ENCODE measurements around the gene RAD23B.
A peak's percentile ranks its signal among the peaks of the same experiment; 100 is the strongest.
"Not testable (repeated sequence)": the region's sequence is repeated elsewhere in the genome, so short reads cannot be mapped to it uniquely, and the experiment has no call there.

Gene RAD23B

GRCh38 chr9:107292821-107293542 is 9.9 kb downstream of the RAD23B start:
- no peaks in the 10 kb centered on the region for H3K27me3 Mint-ChIP-seq
- no peaks in the 10 kb centered on the region for H3K9me3 Mint-ChIP-seq
- peaks cover 51% of the 10 kb centered on the region for H3K4me1 Mint-ChIP-seq
- CTCF ChIA-PET: no interaction called here
- H3K4me3 Mint-ChIP-seq: no peak overlapping the region
- H3K27ac Mint-ChIP-seq: no peak overlapping the region
- no peak for DNase-seq
- H3K36me3 Mint-ChIP-seq: peaks cover 7% of the 10 kb centered on the region

GRCh38 chr9:107293543-107294085 is 10.5 kb downstream of the RAD23B start:
- no peaks in the 10 kb centered on the region for H3K27me3 Mint-ChIP-seq
- no peak overlapping the region for H3K4me3 Mint-ChIP-seq
- H3K36me3 Mint-ChIP-seq: peaks cover 7% of the 10 kb centered on the region
- no peak for DNase-seq
- no peaks in the 10 kb centered on the region for H3K9me3 Mint-ChIP-seq
- CTCF ChIA-PET: no interaction called here
- no peak overlapping the region for H3K27ac Mint-ChIP-seq
- peaks cover 46% of the 10 kb centered on the region for H3K4me1 Mint-ChIP-seq

GRCh38 chr9:107294756-107295155 is 11.7 kb downstream of the RAD23B start:
- no peak for DNase-seq
- Mint-ChIP-seq H3K27ac (no peak overlapping the region), H3K27me3 (no peaks in the 10 kb centered on the region), H3K4me1 (peaks cover 44% of the 10 kb centered on the region), H3K9me3 (no peaks in the 10 kb centered on the region), H3K36me3 (peaks cover 10% of the 10 kb centered on the region), H3K4me3 (no peak overlapping the region)
- CTCF ChIA-PET: interaction anchor here (0.6 kb wide), 3 partner anchors 13 to 87 kb away, joined by 3 read pairs; no protein-coding TSS in a partner anchor

GRCh38 chr9:107295995-107296394 is 12.9 kb downstream of the RAD23B start:
- H3K9me3 Mint-ChIP-seq: no peaks in the 10 kb centered on the region
- H3K27me3 Mint-ChIP-seq: no peaks in the 10 kb centered on the region
- H3K4me3 Mint-ChIP-seq: no peak overlapping the region
- CTCF ChIA-PET: no interaction called here
- no peak overlapping the region for H3K27ac Mint-ChIP-seq
- H3K36me3 Mint-ChIP-seq: peaks cover 11% of the 10 kb centered on the region
- H3K4me1 Mint-ChIP-seq: peaks cover 37% of the 10 kb centered on the region
- no peak for DNase-seq

GRCh38 chr9:107296592-107296991 is 13.5 kb downstream of the RAD23B start:
- H3K9me3 Mint-ChIP-seq, CTCF ChIA-PET, H3K4me3 Mint-ChIP-seq, DNase-seq, H3K27ac Mint-ChIP-seq, H3K27me3 Mint-ChIP-seq: not testable (repeated sequence)
- peaks cover 13% of the 10 kb centered on the region for H3K36me3 Mint-ChIP-seq
- H3K4me1 Mint-ChIP-seq: peaks cover 37% of the 10 kb centered on the region

GRCh38 chr9:107299437-107299836 is 16.4 kb downstream of the RAD23B start:
- Mint-ChIP-seq H3K4me1 (peaks cover 26% of the 10 kb centered on the region), H3K4me3 (no peak overlapping the region), H3K36me3 (peaks cover 7% of the 10 kb centered on the region), H3K9me3 (no peaks in the 10 kb centered on the region), H3K27me3 (no peaks in the 10 kb centered on the region), H3K27ac (no peak overlapping the region)
- DNase-seq: no peak
- CTCF ChIA-PET: interaction anchor here (0.6 kb wide), 1 partner anchor 8 kb away, joined by 3 read pairs; no protein-coding TSS in a partner anchor

GRCh38 chr9:107306308-107306707 is 23.2 kb downstream of the RAD23B start:
- Mint-ChIP-seq H3K4me1 (peaks cover 28% of the 10 kb centered on the region), H3K36me3 (peaks cover 45% of the 10 kb centered on the region), H3K4me3 (no peak overlapping the region), H3K27ac (no peak overlapping the region), H3K27me3 (no peaks in the 10 kb centered on the region), H3K9me3 (no peaks in the 10 kb centered on the region)
- DNase-seq: no peak
- CTCF ChIA-PET: interaction anchor here (0.6 to 0.8 kb wide), 2 partner anchors 34 to 142 kb away, joined by 3 to 4 read pairs; no protein-coding TSS in a partner anchor

GRCh38 chr9:107307331-107307730 is 24.3 kb downstream of the RAD23B start:
- DNase-seq: no peak
- H3K36me3 Mint-ChIP-seq: peaks cover 49% of the 10 kb centered on the region
- CTCF ChIA-PET: interaction anchor here (0.7 to 1.1 kb wide), 3 partner anchors 8 to 33 kb away, joined by 3 read pairs; no protein-coding TSS in a partner anchor
- no peak overlapping the region for H3K4me3 Mint-ChIP-seq
- no peaks in the 10 kb centered on the region for H3K9me3 Mint-ChIP-seq
- no peaks in the 10 kb centered on the region for H3K27me3 Mint-ChIP-seq
- peaks cover 28% of the 10 kb centered on the region for H3K4me1 Mint-ChIP-seq
- H3K27ac Mint-ChIP-seq: no peak overlapping the region

- Mint-ChIP-seq H3K36me3 (peaks cover 59% of the 10 kb centered on the region), H3K4me1 (peaks cover 31% of the 10 kb centered on the region), H3K9me3 (no peaks in the 10 kb centered on the region), H3K4me3 (no peak overlapping the region), H3K27ac (peak overlapping the region; percentile 59), H3K27me3 (no peaks in the 10 kb centered on the region)
- no peak for DNase-seq
- CTCF ChIA-PET: no interaction called here
Observed at GRCh38 chr9:107308461-107308860, 25.4 kb downstream of the RAD23B start.

- CTCF ChIA-PET: no interaction called here
- Mint-ChIP-seq H3K4me3 (no peak overlapping the region), H3K27me3 (no peaks in the 10 kb centered on the region), H3K36me3 (peaks cover 66% of the 10 kb centered on the region), H3K27ac (peak overlapping the region; percentile 59), H3K4me1 (peaks cover 37% of the 10 kb centered on the region), H3K9me3 (no peaks in the 10 kb centered on the region)
- DNase-seq: no peak
Observed at GRCh38 chr9:107309271-107309670, 26.2 kb downstream of the RAD23B start.

- H3K27ac Mint-ChIP-seq: no peak overlapping the region
- H3K4me1 Mint-ChIP-seq: peaks cover 53% of the 10 kb centered on the region
- DNase-seq: no peak
- H3K9me3 Mint-ChIP-seq: no peaks in the 10 kb centered on the region
- peaks cover 73% of the 10 kb centered on the region for H3K36me3 Mint-ChIP-seq
- H3K27me3 Mint-ChIP-seq: no peaks in the 10 kb centered on the region
- CTCF ChIA-PET: interaction anchor here (1.0 to 1.1 kb wide), 2 partner anchors 9 to 12 kb away, joined by 3 read pairs; no protein-coding TSS in a partner anchor
- H3K4me3 Mint-ChIP-seq: no peak overlapping the region
Observed at GRCh38 chr9:107312376-107313050, 29.4 kb downstream of the RAD23B start.

- DNase-seq: no peak
- CTCF ChIA-PET: interaction anchor here (1.2 kb wide), 1 partner anchor 28 kb away, joined by 4 read pairs; no protein-coding TSS in a partner anchor
- Mint-ChIP-seq H3K9me3 (no peaks in the 10 kb centered on the region), H3K4me3 (no peak overlapping the region), H3K27me3 (no peaks in the 10 kb centered on the region), H3K27ac (peak overlapping the region; percentile 1), H3K36me3 (peaks cover 72% of the 10 kb centered on the region), H3K4me1 (peaks cover 54% of the 10 kb centered on the region)
Observed at GRCh38 chr9:107313555-107314096, 30.5 kb downstream of the RAD23B start.

GRCh38 chr9:107314763-107315162 is 31.7 kb downstream of the RAD23B start:
- no peak for DNase-seq

More at GRCh38 chr9:107314763-107315162, 31.7 kb downstream of the RAD23B start:
- Mint-ChIP-seq H3K9me3 (no peaks in the 10 kb centered on the region), H3K4me1 (peaks cover 43% of the 10 kb centered on the region), H3K4me3 (no peak overlapping the region), H3K36me3 (peaks cover 67% of the 10 kb centered on the region), H3K27ac (peak overlapping the region; percentile 37), H3K27me3 (no peaks in the 10 kb centered on the region)
- CTCF ChIA-PET: interaction anchor here (1.2 to 1.5 kb wide), 2 partner anchors 27 kb away, joined by 4 to 5 read pairs; no protein-coding TSS in a partner anchor

Measured in activated naive CD4-positive, alpha-beta T cell treated with anti-CD3 and anti-CD28 coated beads, Interleukin-2, amount 10 ng/mL, durations not matched to agents 7 days and 5 days (primary cell).